ENCODE results near the gene MIOX.

Gene MIOX

DNA sequence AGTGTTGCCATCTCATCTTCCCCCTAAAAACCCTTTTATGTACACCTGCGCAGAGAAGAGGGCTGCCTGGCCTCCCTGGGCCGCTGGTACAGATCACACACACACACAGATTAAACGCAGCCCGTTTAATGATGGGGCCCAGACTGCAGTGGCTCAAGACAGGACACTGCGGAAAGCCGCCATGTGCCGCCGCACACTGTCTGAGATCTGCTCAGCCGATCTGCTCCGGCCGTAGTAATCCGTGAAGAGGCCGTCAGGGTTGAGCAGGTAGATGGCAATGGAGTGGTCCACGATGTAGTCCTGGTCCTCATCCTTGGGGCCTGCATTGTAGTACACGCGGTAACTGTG lies 36.8 kb downstream of the MIOX start:
- WGBS, result 95% methylated on average over 16 of the region's 16 CpGs

GRCh38 chr22:50523806-50524675 lies 37.4 kb downstream of the MIOX start:
- Histone ChIP-seq H3K36me3 (ENCODE audit: insufficient read depth, low read length) (peaks cover 34% of the 10 kb centered on the region), H3K9me3 (ENCODE audit: insufficient read depth, low read depth, low read length) (no peaks in the 10 kb centered on the region), H3K27ac (ENCODE audit: low read depth, low read length) (no peak overlapping the region), H3K4me1 (ENCODE audit: insufficient read depth, low read length) (no peaks in the 10 kb centered on the region; the same call in 1 of the 2 replicates), H3K9ac (ENCODE audit: low read depth, low read length) (peak overlapping the region; percentile 77), H3K4me3 (ENCODE audit: low read length) (peak overlapping the region; percentile 79), H3K27me3 (ENCODE audit: insufficient read depth, low read length) (peaks cover 27% of the 10 kb centered on the region)
- WGBS, result 91% methylated on average over 25 of the region's 25 CpGs

More for the DNA sequence above, 36.8 kb downstream of the MIOX start:
- Histone ChIP-seq H3K27ac (ENCODE audit: low read depth, low read length) (no peak overlapping the region), H3K36me3 (ENCODE audit: insufficient read depth, low read length) (peaks cover 38% of the 10 kb centered on the region), H3K27me3 (ENCODE audit: insufficient read depth, low read length) (peaks cover 21% of the 10 kb centered on the region), H3K4me3 (ENCODE audit: low read length) (no peak overlapping the region), H3K9ac (ENCODE audit: low read depth, low read length) (no peak overlapping the region), H3K4me1 (ENCODE audit: insufficient read depth, low read length) (no peaks in the 10 kb centered on the region; the same call in 1 of the 2 replicates), H3K9me3 (ENCODE audit: insufficient read depth, low read depth, low read length) (no peaks in the 10 kb centered on the region)

DNA sequence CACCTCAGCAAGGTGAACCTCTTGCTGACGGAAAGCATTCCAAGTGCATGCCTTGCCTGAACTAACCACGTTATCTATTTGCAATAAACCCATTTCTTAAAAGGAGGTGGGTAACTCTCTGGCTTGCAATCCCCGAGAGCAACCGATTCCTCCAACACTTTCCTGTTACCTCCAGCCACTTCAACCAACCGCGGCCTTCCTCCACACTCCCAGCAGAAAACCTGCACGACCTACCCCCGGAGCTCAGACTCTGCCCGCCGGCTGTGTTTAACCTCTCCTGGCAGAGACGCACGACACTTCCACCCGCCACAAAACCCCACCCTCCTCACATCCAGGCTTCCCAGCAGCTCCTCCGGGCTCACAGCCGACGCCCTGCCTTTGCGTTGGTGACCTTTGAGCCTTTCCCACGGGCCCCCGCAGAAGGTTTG lies 38.0 kb downstream of the MIOX start:
- Histone ChIP-seq H3K27ac (ENCODE audit: low read depth, low read length) (peak overlapping the region; percentile 92), H3K9ac (ENCODE audit: low read depth, low read length) (peak overlapping the region; percentile 77), H3K36me3 (ENCODE audit: insufficient read depth, low read length) (peaks cover 28% of the 10 kb centered on the region), H3K27me3 (ENCODE audit: insufficient read depth, low read length) (peaks cover 33% of the 10 kb centered on the region), H3K9me3 (ENCODE audit: insufficient read depth, low read depth, low read length) (no peaks in the 10 kb centered on the region), H3K4me3 (ENCODE audit: low read length) (peak overlapping the region; percentile 79), H3K4me1 (ENCODE audit: insufficient read depth, low read length) (no peaks in the 10 kb centered on the region; the same call in 1 of the 2 replicates)
- 28% methylated on average over 19 of the region's 19 CpGs for WGBS

GRCh38 chr22:50525104-50525857 lies 38.6 kb downstream of the MIOX start, which contains the start of gene SCO2:
Gene SCO2, minus strand, starts transcription at chr22:50525598. Its CDS starts 1,187 bp downstream, at chr22:50524411.
- peak within 1 kb of the TSS; percentile 79 for H3K4me3 ChIP-seq (ENCODE audit: low read length)
- H3K27ac ChIP-seq (ENCODE audit: low read depth, low read length), result peak within 1 kb of the TSS; percentile 92
- under 1% methylated on average over 84 of the region's 84 CpGs for WGBS

GRCh38 chr22:50525858-50526107 lies 39.1 kb downstream of the MIOX start:
- no peaks in the 10 kb centered on the region; the same call in 1 of the 2 replicates for H3K4me1 ChIP-seq (ENCODE audit: insufficient read depth, low read length)
- peaks cover 44% of the 10 kb centered on the region for H3K27me3 ChIP-seq (ENCODE audit: insufficient read depth, low read length)
- peak overlapping the region; percentile 79 for H3K4me3 ChIP-seq (ENCODE audit: low read length)
- WGBS, result under 1% methylated on average over 33 of the region's 33 CpGs
- H3K9me3 ChIP-seq (ENCODE audit: insufficient read depth, low read depth, low read length), result no peaks in the 10 kb centered on the region
- H3K9ac ChIP-seq (ENCODE audit: low read depth, low read length), result peak overlapping the region; percentile 77
- peak overlapping the region; percentile 92; the same call in 1 of the 2 replicates for H3K27ac ChIP-seq (ENCODE audit: low read depth, low read length)
- peaks cover 26% of the 10 kb centered on the region for H3K36me3 ChIP-seq (ENCODE audit: insufficient read depth, low read length)

More at GRCh38 chr22:50525104-50525857, 38.6 kb downstream of the MIOX start, which contains the start of gene SCO2:
- Histone ChIP-seq H3K9ac (ENCODE audit: low read depth, low read length) (peak within 1 kb of the TSS; percentile 77), H3K36me3 (ENCODE audit: insufficient read depth, low read length) (peaks cover 27% of the 10 kb centered on the region), H3K27me3 (ENCODE audit: insufficient read depth, low read length) (peaks cover 39% of the 10 kb centered on the region), H3K9me3 (ENCODE audit: insufficient read depth, low read depth, low read length) (no peaks in the 10 kb centered on the region), H3K4me1 (ENCODE audit: insufficient read depth, low read length) (no peaks in the 10 kb centered on the region; the same call in 1 of the 2 replicates)

- Histone ChIP-seq H3K9me3 (ENCODE audit: insufficient read depth, low read depth, low read length) (no peaks in the 10 kb centered on the region), H3K4me3 (ENCODE audit: low read length) (peak overlapping the region; percentile 79), H3K36me3 (ENCODE audit: insufficient read depth, low read length) (peaks cover 22% of the 10 kb centered on the region), H3K4me1 (ENCODE audit: insufficient read depth, low read length) (no peaks in the 10 kb centered on the region; the same call in 1 of the 2 replicates), H3K27ac (ENCODE audit: low read depth, low read length) (peak overlapping the region; percentile 92; the same call in 1 of the 2 replicates), H3K9ac (ENCODE audit: low read depth, low read length) (peak overlapping the region; percentile 77), H3K27me3 (ENCODE audit: insufficient read depth, low read length) (peaks cover 49% of the 10 kb centered on the region)
- WGBS, result under 1% methylated on average over 77 of the region's 77 CpGs
Measured at GRCh38 chr22:50526108-50526833, 39.6 kb downstream of the MIOX start.

DNA sequence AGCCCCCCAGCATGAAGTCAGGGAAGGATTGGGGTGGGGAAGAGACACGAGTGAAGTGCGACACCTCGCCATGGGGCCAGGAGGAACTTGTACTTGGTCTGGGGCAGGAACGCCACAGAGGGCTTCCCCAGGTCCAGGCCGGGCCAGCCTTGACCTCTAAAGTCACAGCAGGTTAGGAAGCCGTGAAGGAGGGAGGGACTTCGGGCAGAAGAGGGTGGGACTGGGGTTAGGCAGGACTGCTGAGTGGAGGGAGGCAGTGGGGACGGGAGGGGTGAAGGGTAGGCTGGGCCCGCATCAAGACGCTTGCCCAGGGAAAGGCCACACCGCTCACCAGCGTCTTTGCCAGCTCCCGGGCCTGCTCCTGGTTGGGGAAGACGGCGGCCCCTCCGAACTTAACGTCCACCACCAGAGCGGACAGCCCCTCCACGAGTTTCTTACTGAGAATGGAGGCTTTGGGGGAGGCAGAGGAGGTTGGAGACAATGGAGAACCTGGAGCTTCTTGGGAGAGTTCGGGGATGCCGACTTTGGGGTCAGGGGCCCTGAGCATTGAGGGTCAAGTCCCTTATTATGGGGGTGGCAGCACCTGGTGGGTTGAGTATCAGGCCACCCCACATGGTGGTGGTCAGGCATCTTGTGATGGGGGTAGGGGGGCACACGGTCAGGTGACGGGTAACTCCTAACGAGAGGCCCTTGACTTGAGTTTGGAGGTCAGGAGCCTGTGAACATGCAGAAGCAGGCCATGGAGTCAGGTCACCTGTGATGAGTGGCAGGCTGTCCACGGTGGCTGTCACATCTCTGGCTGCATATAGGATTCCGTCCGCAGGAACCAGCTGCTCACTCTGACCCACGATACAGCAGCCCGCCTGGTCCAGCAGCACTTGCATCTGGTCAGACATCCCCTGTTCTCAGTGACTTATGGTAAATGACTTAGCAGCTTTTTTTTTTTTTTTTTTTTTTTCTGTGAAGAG lies 40.5 kb downstream of the MIOX start:
- Histone ChIP-seq H3K9me3 (ENCODE audit: insufficient read depth, low read depth, low read length) (no peaks in the 10 kb centered on the region), H3K4me3 (ENCODE audit: low read length) (peak overlapping the region; percentile 79), H3K27me3 (ENCODE audit: insufficient read depth, low read length) (peaks cover 57% of the 10 kb centered on the region), H3K9ac (ENCODE audit: low read depth, low read length) (no peak overlapping the region), H3K27ac (ENCODE audit: low read depth, low read length) (no peak overlapping the region), H3K4me1 (ENCODE audit: insufficient read depth, low read length) (no peaks in the 10 kb centered on the region; the same call in 1 of the 2 replicates), H3K36me3 (ENCODE audit: insufficient read depth, low read length) (peaks cover 15% of the 10 kb centered on the region)
- WGBS, result 49% methylated on average over 29 of the region's 29 CpGs

- WGBS, result 92% methylated on average over 18 of the region's 18 CpGs
- Histone ChIP-seq H3K4me1 (ENCODE audit: insufficient read depth, low read length) (no peaks in the 10 kb centered on the region; the same call in 1 of the 2 replicates), H3K27ac (ENCODE audit: low read depth, low read length) (no peak overlapping the region), H3K9ac (ENCODE audit: low read depth, low read length) (no peak overlapping the region), H3K27me3 (ENCODE audit: insufficient read depth, low read length) (peaks cover 67% of the 10 kb centered on the region), H3K36me3 (ENCODE audit: insufficient read depth, low read length) (peaks cover 6% of the 10 kb centered on the region), H3K4me3 (ENCODE audit: low read length) (no peak overlapping the region), H3K9me3 (ENCODE audit: insufficient read depth, low read depth, low read length) (no peaks in the 10 kb centered on the region)
Measured at GRCh38 chr22:50527921-50528681, 41.4 kb downstream of the MIOX start.

DNA sequence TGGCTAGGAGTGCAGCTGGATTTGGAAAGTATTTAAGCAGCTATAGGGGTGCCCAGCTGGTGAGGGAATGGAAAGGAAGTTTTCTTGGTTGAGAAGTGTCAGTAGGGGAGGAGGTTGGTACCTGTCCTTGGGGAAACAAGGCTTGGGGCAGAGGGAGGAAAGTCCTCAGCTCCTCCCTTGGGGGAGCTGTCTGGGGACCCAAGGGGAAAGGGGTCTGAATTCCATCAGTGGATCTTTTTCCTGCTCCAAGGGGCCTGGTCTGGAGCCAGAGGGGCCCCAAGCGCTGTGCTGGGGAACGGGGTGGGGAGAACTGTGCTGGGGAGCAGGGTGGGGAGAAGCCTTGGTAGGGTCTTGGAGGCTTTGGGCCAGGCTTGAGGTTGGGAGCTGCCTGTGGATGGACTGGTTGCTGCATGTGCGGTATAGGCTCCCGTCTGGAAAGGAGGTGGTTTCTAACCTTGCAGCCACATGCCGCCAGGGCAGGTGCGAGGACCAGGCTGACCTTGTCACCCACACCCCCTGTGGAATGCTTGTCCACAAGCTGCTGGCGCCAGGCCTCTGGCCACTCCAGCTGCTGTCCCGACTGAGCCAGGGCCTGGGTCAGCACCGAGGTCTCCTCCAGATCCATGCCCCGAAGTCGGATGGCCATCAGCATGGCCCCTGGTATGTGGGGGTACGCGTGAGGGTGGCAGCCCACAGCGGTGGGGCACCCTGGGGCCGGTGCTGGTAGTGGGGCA lies 42.2 kb downstream of the MIOX start:
- Histone ChIP-seq H3K27ac (ENCODE audit: low read depth, low read length) (no peak overlapping the region), H3K27me3 (ENCODE audit: insufficient read depth, low read length) (peaks cover 74% of the 10 kb centered on the region), H3K4me1 (ENCODE audit: insufficient read depth, low read length) (no peaks in the 10 kb centered on the region; the same call in 1 of the 2 replicates), H3K36me3 (ENCODE audit: insufficient read depth, low read length) (no peaks in the 10 kb centered on the region), H3K4me3 (ENCODE audit: low read length) (no peak overlapping the region), H3K9me3 (ENCODE audit: insufficient read depth, low read depth, low read length) (no peaks in the 10 kb centered on the region), H3K9ac (ENCODE audit: low read depth, low read length) (no peak overlapping the region)
- 77% methylated on average over 15 of the region's 15 CpGs for WGBS

Measured in HUES64 (cell line).